EL (cell line): ENCODE measurements around the gene SRY.
"Not testable (repeated sequence)": the region's sequence is repeated elsewhere in the genome, so short reads cannot be mapped to it uniquely, and the experiment has no call there.

Source experiments
- DNase-seq: peaks from one replicate; pipeline ENCODE4 v3.0.0-alpha.2; 2016

The SRY gene

GRCh38 chrY:2787600-2787999, at the start of gene SRY:
Gene SRY (minus strand): TSS chrY:2787682. CDS start chrY:2787603, 79 bp downstream.
- DNase-seq: no peak

- no peak for DNase-seq
Measured at GRCh38 chrY:2837078-2837477, 49.6 kb upstream of the SRY start.

GRCh38 chrY:2835230-2835629, 47.7 kb upstream of the SRY start:
- DNase-seq: no peak

- DNase-seq: no peak
Measured at GRCh38 chrY:2828497-2828896, 41.0 kb upstream of the SRY start.

- DNase-seq: no peak
Measured at GRCh38 chrY:2824471-2824870, 37.0 kb upstream of the SRY start.

- DNase-seq: not testable (repeated sequence)
Measured at GRCh38 chrY:2817146-2817896, 29.8 kb upstream of the SRY start.

- peak; percentile 3 for DNase-seq
Measured at GRCh38 chrY:2800246-2800645, 12.8 kb upstream of the SRY start.

GRCh38 chrY:2797991-2798390, 10.5 kb upstream of the SRY start:
- no peak for DNase-seq

GRCh38 chrY:2796977-2797523, 9.6 kb upstream of the SRY start:
- DNase-seq: no peak

GRCh38 chrY:2789756-2790155, 2.3 kb upstream of the SRY start:
- DNase-seq: no peak

- peak; percentile 1 for DNase-seq
Measured at GRCh38 chrY:2786876-2787512, 488 bp downstream of the SRY start.
